GM19025 (cell line): Measurements from ENCODE around the gene PCSK5.

ENCODE experiments used
- ATAC-seq: cut with Tn5 transposase; IDR thresholded peaks from one replicate; pipeline ENCODE4 v1.9.1; 2021; ENCODE audit warnings: mild to moderate bottlenecking, low read depth, moderate library complexity; ENCODE audit not compliant: unreplicated experiment

Gene PCSK5

GRCh38 chr9:76370396-76371023, 480.0 kb downstream of the PCSK5 start:
- no peak for ATAC-seq

DNA sequence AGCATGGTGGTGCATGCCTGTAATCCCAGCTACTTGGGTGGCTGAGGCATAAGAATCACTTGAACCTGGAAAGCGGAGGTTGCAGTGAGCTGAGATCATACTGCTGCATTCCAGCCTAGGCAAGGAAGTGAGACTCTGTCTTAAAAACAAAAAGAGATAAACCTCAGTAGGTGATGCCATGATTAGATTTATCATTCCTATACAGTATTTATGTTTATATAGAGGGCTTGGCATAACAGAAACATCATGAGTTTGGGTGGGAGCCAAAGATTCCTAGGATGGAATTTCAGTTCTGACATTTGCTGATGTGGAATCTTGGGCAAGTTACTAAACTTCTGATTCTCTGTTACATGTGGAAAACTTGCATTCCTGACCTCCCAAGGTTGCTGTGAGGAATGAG, 481.4 kb downstream of the PCSK5 start:
- no peak for ATAC-seq

GRCh38 chr9:76372336-76372735, 481.9 kb downstream of the PCSK5 start:
- ATAC-seq: no peak

- ATAC-seq: no peak
Measured at GRCh38 chr9:76373173-76373783, 482.8 kb downstream of the PCSK5 start.

- ATAC-seq: no peak
Measured at GRCh38 chr9:76373784-76374474, 483.5 kb downstream of the PCSK5 start.

DNA sequence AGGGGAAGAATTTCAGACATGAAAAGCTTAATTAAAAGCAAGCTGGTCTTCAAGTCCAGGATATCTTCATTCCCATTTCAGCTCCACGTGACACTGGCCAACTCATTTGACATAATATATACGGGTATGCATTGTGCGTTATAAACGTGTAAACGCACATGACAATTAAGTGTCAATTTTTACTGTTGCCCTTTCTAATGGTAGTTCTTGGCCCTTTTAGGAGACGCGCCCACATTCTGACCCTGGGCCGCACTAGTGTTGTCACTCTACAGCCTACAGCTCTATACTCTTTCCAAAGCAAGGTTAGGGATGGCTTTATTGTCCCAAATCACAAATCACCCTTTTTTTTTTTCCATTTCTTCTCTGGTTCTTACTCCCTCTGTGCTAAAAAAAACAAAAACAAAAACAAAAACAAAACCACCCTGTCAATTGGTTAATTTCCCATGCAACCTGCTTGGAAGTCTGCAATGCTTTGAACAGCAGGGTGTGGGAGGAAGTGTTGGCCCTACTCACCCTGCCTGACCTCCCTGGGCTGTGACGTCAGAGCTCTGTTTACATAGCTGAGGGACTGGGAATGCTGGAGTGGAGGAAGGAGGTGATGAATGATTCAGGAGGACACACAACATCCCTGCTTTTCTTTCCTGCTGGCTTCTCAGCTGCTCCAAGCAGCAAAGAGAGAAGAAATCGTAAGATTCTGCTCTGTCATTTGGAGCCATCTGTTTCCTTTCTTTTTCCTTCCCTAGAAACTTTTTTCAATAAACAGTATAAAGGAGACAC, 484.5 kb downstream of the PCSK5 start:
- ATAC-seq: no peak

DNA sequence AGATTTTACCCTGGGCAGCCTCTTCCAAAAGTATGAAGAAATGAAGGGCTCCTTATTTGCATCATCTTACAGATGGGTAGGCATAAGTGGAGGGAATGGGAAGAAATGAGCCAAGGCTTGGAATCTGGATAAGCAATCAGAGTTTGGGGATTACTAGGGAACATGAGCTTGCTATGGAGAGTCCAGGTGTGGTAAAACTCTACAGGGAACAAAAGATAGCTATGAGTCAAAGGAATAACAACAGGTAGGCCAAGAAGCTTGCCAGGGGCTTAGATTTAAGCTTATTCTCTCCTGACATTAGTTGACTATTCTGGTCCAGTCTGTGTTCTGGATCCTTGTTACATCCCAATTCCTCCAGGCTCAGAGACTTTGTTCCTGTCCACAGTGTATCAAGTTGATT, 487.3 kb downstream of the PCSK5 start:
- no peak for ATAC-seq

GRCh38 chr9:76378367-76379073, 488.0 kb downstream of the PCSK5 start:
- ATAC-seq: no peak

GRCh38 chr9:76379494-76379893, 489.0 kb downstream of the PCSK5 start:
- no peak for ATAC-seq

GRCh38 chr9:76390656-76391055, 500.2 kb downstream of the PCSK5 start:
- ATAC-seq: no peak

- ATAC-seq: peak; percentile 58
Measured at GRCh38 chr9:76394195-76394959, 503.9 kb downstream of the PCSK5 start, which contains the start of gene RFK. Gene RFK (minus strand): TSS chr9:76394426. CDS start chr9:76394171, 255 bp downstream.

DNA sequence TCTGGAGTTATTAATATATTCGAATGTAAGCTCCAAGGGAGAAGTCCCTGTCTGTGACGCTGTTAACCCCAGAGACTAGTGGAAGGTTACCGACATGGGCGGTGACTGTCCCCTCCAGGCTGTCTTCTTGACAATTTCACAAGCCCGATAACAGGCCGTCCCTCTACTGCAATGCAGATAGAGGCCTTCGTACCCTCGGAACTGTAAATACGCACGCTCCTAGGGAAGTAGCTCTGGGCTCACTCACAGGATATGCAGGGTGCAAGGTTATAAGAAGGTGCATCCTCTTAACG, 504.4 kb downstream of the PCSK5 start:
- peak; percentile 38 for ATAC-seq

DNA sequence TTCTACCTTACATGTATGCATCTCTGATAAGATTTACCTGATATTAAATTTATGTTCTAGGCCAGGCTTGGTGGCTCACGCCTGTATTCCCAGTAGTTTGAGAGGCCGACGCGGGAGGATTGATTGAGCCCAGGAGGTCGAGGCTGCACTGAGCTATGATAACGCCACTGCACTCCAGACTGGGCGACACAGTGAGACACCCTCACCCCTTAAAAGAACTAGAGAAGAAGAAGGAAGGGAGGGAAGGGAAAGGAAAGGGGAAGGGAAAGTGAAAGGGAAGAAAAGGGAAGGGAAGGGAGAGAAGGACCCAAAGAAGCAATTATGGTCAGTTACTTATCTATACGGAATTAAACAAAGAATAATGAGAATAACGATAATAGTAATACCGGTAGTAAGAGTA, 504.9 kb downstream of the PCSK5 start:
- ATAC-seq: no peak

DNA sequence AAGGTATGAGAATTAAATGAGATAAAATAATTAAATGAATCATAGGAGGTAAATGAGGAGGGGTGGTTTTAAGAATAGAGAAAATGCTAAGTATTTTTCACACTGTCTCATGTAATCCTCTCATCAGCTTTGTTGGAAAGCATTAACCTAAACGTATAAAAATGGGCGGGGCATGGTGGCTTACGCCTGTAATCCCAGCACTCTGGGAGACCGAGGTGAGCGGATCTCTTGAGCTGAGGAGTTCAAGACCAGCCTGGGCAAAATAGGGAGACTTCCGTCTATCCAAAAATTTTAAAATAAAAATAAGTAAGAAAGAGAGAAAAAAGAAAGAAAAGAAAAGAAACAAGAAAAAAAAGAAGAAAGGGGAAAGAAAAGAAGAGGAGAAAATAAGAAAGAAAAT, 505.7 kb downstream of the PCSK5 start:
- ATAC-seq: no peak

DNA sequence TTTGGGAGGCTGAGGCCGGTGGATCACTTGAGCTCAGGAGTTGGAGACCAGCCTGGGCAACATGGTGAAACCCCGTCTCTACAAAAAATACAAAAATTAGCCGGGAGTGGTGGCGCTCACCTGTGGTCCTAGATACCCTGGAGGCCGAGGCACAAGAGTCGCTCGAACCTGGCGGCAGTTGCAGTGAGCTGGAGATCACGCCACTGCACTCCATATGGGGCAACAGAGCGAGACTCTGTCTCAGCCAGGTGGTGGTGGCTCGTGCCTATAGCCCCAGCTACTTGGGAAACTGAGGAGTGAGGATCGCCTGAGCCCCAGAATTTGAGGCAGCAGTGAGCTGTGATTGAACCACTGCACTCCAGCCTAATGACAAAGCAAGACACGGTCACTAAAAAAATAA, 506.1 kb downstream of the PCSK5 start:
- ATAC-seq: no peak

GRCh38 chr9:76399856-76400255, 509.4 kb downstream of the PCSK5 start:
- ATAC-seq: no peak

- no peak for ATAC-seq
Measured at GRCh38 chr9:76400534-76401096, 510.1 kb downstream of the PCSK5 start.

- no peak for ATAC-seq
Measured at GRCh38 chr9:76401176-76401575, 510.7 kb downstream of the PCSK5 start.

- no peak for ATAC-seq
Measured at GRCh38 chr9:76401580-76402354, 511.3 kb downstream of the PCSK5 start.
